Naive B cell (primary cell): ENCODE results near the gene TTLL5. TPM values are rescaled to one million over a fixed set of nuclear protein-coding genes. Genes with fewer than 3 reads are reported as not detected.

ENCODE experiments used
- ATAC-seq, 2 donors: fragments of 150-1000 bp; cut with Tn5 transposase; 2 replicates each; pipeline ENCODE4 v1.10.0; 2021; ENCODE audit warnings: low read depth in 2 of 2, mild to moderate bottlenecking in 2 of 2, moderate library complexity in 2 of 2
- DNase-seq: peaks from one replicate; pipeline ENCODE4 v3.0.0; 2022
- H3K27ac Mint-ChIP-seq, 6 donors: one replicate each; pipeline ENCODE4 v1.8.0; 2020 to 2022; ENCODE audit warnings: mild to moderate bottlenecking in 6 of 6, mixed read lengths in 6 of 6, moderate library complexity in 5 of 6, inconsistent platforms in 2 of 6
- H3K27me3 Mint-ChIP-seq, 3 donors: one replicate each; pipeline ENCODE4 v1.8.0; 2021 to 2022; ENCODE audit warnings: mixed read lengths in 3 of 3, mild to moderate bottlenecking in 1 of 3
- H3K36me3 Mint-ChIP-seq, 2 donors: one replicate each; pipeline ENCODE4 v1.8.0; 2020 to 2022; ENCODE audit warnings: mixed read lengths in 2 of 2, inconsistent platforms in 1 of 2, mild to moderate bottlenecking in 1 of 2
- H3K4me1 Mint-ChIP-seq, 3 donors: one replicate each; pipeline ENCODE4 v1.8.0; 2020 to 2022; ENCODE audit warnings: mixed read lengths in 3 of 3, inconsistent platforms in 1 of 3, mild to moderate bottlenecking in 1 of 3, moderate library complexity in 1 of 3
- H3K4me3 Mint-ChIP-seq, 8 donors: one replicate each; pipeline ENCODE4 v1.8.0; 2020 to 2022; ENCODE audit warnings: mild to moderate bottlenecking in 8 of 8, mixed read lengths in 8 of 8, moderate library complexity in 8 of 8, inconsistent platforms in 2 of 8
- H3K9me3 Mint-ChIP-seq, 7 donors: one replicate each; pipeline ENCODE4 v1.8.0; 2020 to 2022; ENCODE audit warnings: mixed read lengths in 7 of 7, mild to moderate bottlenecking in 5 of 7, inconsistent platforms in 2 of 7, moderate library complexity in 1 of 7
- polyA plus RNA-seq, 6 donors: library from polyadenylated mRNA; unstranded; fragments of 300-500 nt; fragmentation: Illumina TruSeq; gene quantifications; one replicate each; pipeline ENCODE4 v1.2.3, GENCODE V29; 2021; ENCODE audit warnings: low read depth in 6 of 6

The TTLL5 gene
- polyA plus RNA-seq, 6 donors from 2014 or later: 3.8 to 15.9 (median 9.1) TPM

GRCh38 chr14:75781096-75781495 lies 120.0 kb downstream of the TTLL5 start:
- H3K27me3 Mint-ChIP-seq: no peaks in the 10 kb centered on the region
- DNase-seq (no peak), ATAC-seq (no peak)
- no peaks in the 10 kb centered on the region for H3K4me1 Mint-ChIP-seq
- no peak overlapping the region for H3K4me3 Mint-ChIP-seq
- no peak overlapping the region for H3K27ac Mint-ChIP-seq
- H3K9me3 Mint-ChIP-seq: peaks cover 0 to 10% (median 2%) of the 10 kb centered on the region in 7 donors
- peaks cover 19 to 36% of the 10 kb centered on the region in 2 donors for H3K36me3 Mint-ChIP-seq

GRCh38 chr14:75783184-75783583 lies 122.1 kb downstream of the TTLL5 start:
- H3K9me3 Mint-ChIP-seq: peaks cover 0 to 23% (median 3%) of the 10 kb centered on the region in 7 donors
- no peaks in the 10 kb centered on the region for H3K27me3 Mint-ChIP-seq
- H3K4me3 Mint-ChIP-seq: no peak overlapping the region
- ATAC-seq: no peak
- no peaks in the 10 kb centered on the region for H3K4me1 Mint-ChIP-seq
- no peak overlapping the region for H3K27ac Mint-ChIP-seq
- H3K36me3 Mint-ChIP-seq: peaks cover 32 to 35% of the 10 kb centered on the region in 2 donors
- no peak for DNase-seq

GRCh38 chr14:75783602-75784313 lies 122.7 kb downstream of the TTLL5 start:
- no peak for ATAC-seq
- Mint-ChIP-seq H3K4me1 (no peaks in the 10 kb centered on the region), H3K27me3 (no peaks in the 10 kb centered on the region), H3K4me3 (no peak overlapping the region), H3K27ac (peak overlapping the region in 1 of 6 donors; percentile 8), H3K9me3 (peaks cover 0 to 29% (median 7%) of the 10 kb centered on the region in 7 donors), H3K36me3 (peaks cover 36 to 40% of the 10 kb centered on the region in 2 donors)
- no peak for DNase-seq

- no peaks in the 10 kb centered on the region for H3K27me3 Mint-ChIP-seq
- no peaks in the 10 kb centered on the region for H3K4me1 Mint-ChIP-seq
- H3K9me3 Mint-ChIP-seq: peaks cover 4 to 34% (median 10%) of the 10 kb centered on the region in 7 donors
- H3K36me3 Mint-ChIP-seq: peaks cover 42 to 44% of the 10 kb centered on the region in 2 donors
- no peak overlapping the region for H3K27ac Mint-ChIP-seq
- H3K4me3 Mint-ChIP-seq: no peak overlapping the region
- no peak for DNase-seq
- ATAC-seq: no peak
Measured at GRCh38 chr14:75784314-75784686, 123.3 kb downstream of the TTLL5 start.

- Mint-ChIP-seq H3K27me3 (no peaks in the 10 kb centered on the region), H3K27ac (peak overlapping the region in 1 of 6 donors; percentile 16), H3K9me3 (peaks cover 4 to 32% (median 27%) of the 10 kb centered on the region in 7 donors), H3K36me3 (peaks cover 36 to 39% of the 10 kb centered on the region in 2 donors), H3K4me3 (no peak overlapping the region), H3K4me1 (no peaks in the 10 kb centered on the region)
- ATAC-seq (no peak), DNase-seq (no peak)
Measured at GRCh38 chr14:75793806-75794205, 132.8 kb downstream of the TTLL5 start.

- peaks cover 0 to 35% (median 30%) of the 10 kb centered on the region in 7 donors for H3K9me3 Mint-ChIP-seq
- no peak for DNase-seq
- H3K36me3 Mint-ChIP-seq: peaks cover 36 to 44% of the 10 kb centered on the region in 2 donors
- no peaks in the 10 kb centered on the region for H3K27me3 Mint-ChIP-seq
- H3K27ac Mint-ChIP-seq: no peak overlapping the region
- H3K4me1 Mint-ChIP-seq: no peaks in the 10 kb centered on the region
- ATAC-seq: no peak
- no peak overlapping the region for H3K4me3 Mint-ChIP-seq
Measured at GRCh38 chr14:75794615-75795038, 133.6 kb downstream of the TTLL5 start.

- no peak overlapping the region for H3K4me3 Mint-ChIP-seq
- H3K27me3 Mint-ChIP-seq: no peaks in the 10 kb centered on the region
- peaks cover 51 to 56% of the 10 kb centered on the region in 2 donors for H3K36me3 Mint-ChIP-seq
- peaks cover 0 to 2% (median 0%) of the 10 kb centered on the region in 3 donors for H3K4me1 Mint-ChIP-seq
- no peak overlapping the region for H3K27ac Mint-ChIP-seq
- peaks cover 0 to 35% (median 33%) of the 10 kb centered on the region in 7 donors for H3K9me3 Mint-ChIP-seq
- DNase-seq (no peak), ATAC-seq (no peak)
Measured at GRCh38 chr14:75800792-75801191, 139.7 kb downstream of the TTLL5 start.

- Mint-ChIP-seq H3K36me3 (peaks cover 40 to 43% of the 10 kb centered on the region in 2 donors), H3K4me1 (peaks cover 0 to 3% (median 0%) of the 10 kb centered on the region in 3 donors), H3K27ac (peak overlapping the region in 3 of 6 donors; percentile 45 to 93 (median 60)), H3K9me3 (peaks cover 0 to 27% (median 22%) of the 10 kb centered on the region in 7 donors), H3K27me3 (no peaks in the 10 kb centered on the region), H3K4me3 (no peak overlapping the region)
- ATAC-seq (no peak), DNase-seq (no peak)
Measured at GRCh38 chr14:75802486-75802885, 141.4 kb downstream of the TTLL5 start.

- H3K27me3 Mint-ChIP-seq: no peaks in the 10 kb centered on the region
- no peak overlapping the region for H3K4me3 Mint-ChIP-seq
- H3K4me1 Mint-ChIP-seq: peaks cover 0 to 3% (median 0%) of the 10 kb centered on the region in 3 donors
- H3K27ac Mint-ChIP-seq: no peak overlapping the region
- H3K9me3 Mint-ChIP-seq: peaks cover 0 to 16% (median 11%) of the 10 kb centered on the region in 7 donors
- DNase-seq (no peak), ATAC-seq (no peak)
- H3K36me3 Mint-ChIP-seq: peaks cover 28 to 30% of the 10 kb centered on the region in 2 donors
Measured at GRCh38 chr14:75803765-75804164, 142.7 kb downstream of the TTLL5 start.

- Mint-ChIP-seq H3K4me1 (peaks cover 0 to 3% (median 0%) of the 10 kb centered on the region in 3 donors), H3K27ac (peak overlapping the region in 1 of 6 donors; percentile 67), H3K36me3 (peaks cover 18 to 20% of the 10 kb centered on the region in 2 donors), H3K27me3 (no peaks in the 10 kb centered on the region), H3K4me3 (no peak overlapping the region), H3K9me3 (peaks cover 0 to 8% (median 4%) of the 10 kb centered on the region in 7 donors)
- DNase-seq (no peak), ATAC-seq (no peak)
Measured at GRCh38 chr14:75804570-75805275, 143.7 kb downstream of the TTLL5 start.

- ATAC-seq (no peak), DNase-seq (no peak)
- no peaks in the 10 kb centered on the region for H3K9me3 Mint-ChIP-seq
- H3K27ac Mint-ChIP-seq: no peak overlapping the region
- peaks cover 0 to 3% (median 0%) of the 10 kb centered on the region in 3 donors for H3K4me1 Mint-ChIP-seq
- no peaks in the 10 kb centered on the region for H3K27me3 Mint-ChIP-seq
- H3K4me3 Mint-ChIP-seq: no peak overlapping the region
- peaks cover 13% of the 10 kb centered on the region in 2 donors for H3K36me3 Mint-ChIP-seq
Measured at GRCh38 chr14:75805646-75806045, 144.6 kb downstream of the TTLL5 start.

- no peaks in the 10 kb centered on the region for H3K27me3 Mint-ChIP-seq
- ATAC-seq (no peak), DNase-seq (no peak)
- H3K36me3 Mint-ChIP-seq: peaks cover 13% of the 10 kb centered on the region in 2 donors
- no peaks in the 10 kb centered on the region for H3K9me3 Mint-ChIP-seq
- no peak overlapping the region for H3K27ac Mint-ChIP-seq
- peaks cover 0 to 3% (median 0%) of the 10 kb centered on the region in 3 donors for H3K4me1 Mint-ChIP-seq
- H3K4me3 Mint-ChIP-seq: no peak overlapping the region
Measured at GRCh38 chr14:75806352-75806832, 145.3 kb downstream of the TTLL5 start.

- H3K4me1 Mint-ChIP-seq: peaks cover 0 to 3% (median 0%) of the 10 kb centered on the region in 3 donors
- H3K27me3 Mint-ChIP-seq: no peaks in the 10 kb centered on the region
- no peak for DNase-seq
- ATAC-seq: no peak
- peaks cover 9 to 18% of the 10 kb centered on the region in 2 donors for H3K36me3 Mint-ChIP-seq
- no peaks in the 10 kb centered on the region for H3K9me3 Mint-ChIP-seq
- no peak overlapping the region for H3K27ac Mint-ChIP-seq
- H3K4me3 Mint-ChIP-seq: no peak overlapping the region
Measured at GRCh38 chr14:75807667-75808360, 146.8 kb downstream of the TTLL5 start.
